Lung (tissue), 12 donors: ENCODE measurements around the gene LCE6A. TPM values are rescaled to one million over a fixed set of nuclear protein-coding genes. Genes with fewer than 3 reads are reported as not detected.

ENCODE experiments used
- ATAC-seq: fragments of 200-7000 bp; cut with Tn5 transposase; one replicate; pipeline ENCODE4 v1.9.1; 2020; ENCODE audit warnings: moderate number of reproducible peaks; ENCODE audit not compliant: insufficient read depth, low FRiP score
- DNase-seq, 3 donors: peaks; one replicate each; pipeline ENCODE4 v3.0.0-alpha.2; 2013 to 2017
- H3K27ac ChIP-seq, 2 donors: one replicate each; pipeline ENCODE4 v1.5.1; 2013; ENCODE audit warnings: mild to moderate bottlenecking in 2 of 2, moderate library complexity in 2 of 2, control low read depth in 1 of 2, inconsistent platforms in 1 of 2, low read depth in 1 of 2, low read length in 1 of 2
- H3K27me3 ChIP-seq, 3 donors: one replicate each; pipeline ENCODE4 v1.5.1; 2013; ENCODE audit warnings: low read length in 2 of 3; ENCODE audit not compliant: control insufficient read depth in 3 of 3, insufficient read depth in 3 of 3
- H3K36me3 ChIP-seq, 4 donors: one replicate each; pipeline ENCODE4 v1.5.1; 2013; ENCODE audit warnings: low read length in 4 of 4, mild to moderate bottlenecking in 1 of 4, moderate library complexity in 1 of 4; ENCODE audit not compliant: control insufficient read depth in 4 of 4, insufficient read depth in 4 of 4
- H3K4me1 ChIP-seq, 5 donors: one replicate each; pipeline ENCODE4 v1.5.1; 2013; ENCODE audit warnings: low read length in 5 of 5, mild to moderate bottlenecking in 2 of 5, moderate library complexity in 1 of 5; ENCODE audit not compliant: control insufficient read depth in 5 of 5, insufficient read depth in 5 of 5
- H3K4me3 ChIP-seq: one replicate; pipeline ENCODE4 v1.5.1; 2013; ENCODE audit warnings: mild to moderate bottlenecking, control low read depth, moderate library complexity
- H3K9ac ChIP-seq, 2 donors: one replicate each; pipeline ENCODE4 v1.5.1; 2013; ENCODE audit warnings: low read length in 2 of 2, control low read depth in 1 of 2; ENCODE audit not compliant: insufficient read depth in 1 of 2
- H3K9me3 ChIP-seq, 4 donors: one replicate each; pipeline ENCODE4 v1.5.1; 2013; ENCODE audit warnings: low read length in 3 of 4, mild to moderate bottlenecking in 1 of 4, moderate library complexity in 1 of 4; ENCODE audit not compliant: control insufficient read depth in 4 of 4, insufficient read depth in 3 of 4
- CTCF ChIP-seq: IDR thresholded peaks from 2 replicates; pipeline ENCODE4 v1.5.1; 2012; ENCODE audit warnings: mild to moderate bottlenecking; ENCODE audit errors: control extremely low read depth, extremely low read depth
- WGBS, 2 donors: extraction: QIAGEN DNeasy Blood & Tissue Kit; methylation state at CpG; one replicate each; pipeline ENCODE4 v1.1.7; 2013; 5-methylcytosine and 5-hydroxymethylcytosine counted together
- polyA plus RNA-seq, 2 donors: library from polyadenylated mRNA; stranded (reverse); fragments of 200-250 nt; gene quantifications; one replicate each; pipeline ENCODE4 v1.2.1, GENCODE V29; 2013
- total RNA-seq, 2 donors: library from RNA; depleted of rRNA in 1 of 2; stranded (reverse); fragments of >200 nt in 1 of 2; gene quantifications; one replicate each; pipeline ENCODE4 v1.2.1, GENCODE V29; 2014 to 2021
- donor health status: control.
- donor health status: control.
- donor health status: Bipolar disorder and iron deficiency.
- donor health status: healthy.
- donor health status: DM: yes; HTN: yes; CAD: no.

Gene LCE6A
- total and polyA plus RNA-seq, 4 donors, result not detected

- H3K4me3 ChIP-seq, result no peak within 1 kb of the TSS
- no peak within 1 kb of the TSS for H3K9ac ChIP-seq
- H3K27me3 ChIP-seq, result no peaks in the 10 kb centered on the region
- H3K27ac ChIP-seq, result no peak within 1 kb of the TSS
- no peaks in the 10 kb centered on the region for H3K4me1 ChIP-seq
- no peaks in the 10 kb centered on the region for H3K36me3 ChIP-seq
- DNase-seq (no peak), ATAC-seq (no peak)
- TF ChIP-seq CTCF, result no peak
- 54 to 70% methylated on average over 3 of the region's 3 CpGs for WGBS, 2 donors
- peaks cover 0 to 3% (median 0%) of the 10 kb centered on the region in 4 donors for H3K9me3 ChIP-seq
Observed at GRCh38 chr1:152806576-152806975, 36.1 kb upstream of the LCE6A start, which contains the start of gene LCE1C. TSS of gene LCE1C (minus strand) at chr1:152806651. CDS start at chr1:152805478, 1,173 bp downstream.

GRCh38 chr1:152811050-152811449, 31.6 kb upstream of the LCE6A start:
- no peaks in the 10 kb centered on the region for H3K36me3 ChIP-seq
- 72 to 75% methylated on average over 2 of the region's 2 CpGs for WGBS, 2 donors
- no peak for TF ChIP-seq CTCF

GRCh38 chr1:152811671-152812070, 31.0 kb upstream of the LCE6A start, which contains the start of gene LCE1B:
TSS of gene LCE1B (plus strand) at chr1:152811971. CDS start at chr1:152812447, 476 bp downstream.
- no peak for ATAC-seq
- no peaks in the 10 kb centered on the region for H3K4me1 ChIP-seq
- H3K9ac ChIP-seq, result no peak within 1 kb of the TSS
- H3K9me3 ChIP-seq, result peaks cover 0 to 3% (median 0%) of the 10 kb centered on the region in 4 donors
- H3K36me3 ChIP-seq, result no peaks in the 10 kb centered on the region
- no peak within 1 kb of the TSS for H3K4me3 ChIP-seq
- DNase-seq, result no peak
- TF ChIP-seq CTCF, result no peak
- no peaks in the 10 kb centered on the region for H3K27me3 ChIP-seq
- 66 to 67% methylated on average over 2 of the region's 2 CpGs for WGBS, 2 donors
- no peak within 1 kb of the TSS for H3K27ac ChIP-seq

More at GRCh38 chr1:152811050-152811449, 31.6 kb upstream of the LCE6A start:
- H3K9ac ChIP-seq, result no peak overlapping the region
- H3K27me3 ChIP-seq, result no peaks in the 10 kb centered on the region
- DNase-seq, result no peak
- no peaks in the 10 kb centered on the region for H3K4me1 ChIP-seq
- H3K4me3 ChIP-seq, result no peak overlapping the region
- ATAC-seq, result no peak
- H3K9me3 ChIP-seq, result peaks cover 0 to 3% (median 0%) of the 10 kb centered on the region in 4 donors
- no peak overlapping the region for H3K27ac ChIP-seq

GRCh38 chr1:152817309-152817708, 25.3 kb upstream of the LCE6A start:
- no peak overlapping the region for H3K4me3 ChIP-seq
- TF ChIP-seq CTCF, result no peak
- H3K4me1 ChIP-seq, result no peaks in the 10 kb centered on the region
- no peak for DNase-seq
- no peaks in the 10 kb centered on the region for H3K27me3 ChIP-seq
- H3K9ac ChIP-seq, result no peak overlapping the region
- no peaks in the 10 kb centered on the region for H3K36me3 ChIP-seq
- H3K27ac ChIP-seq, result no peak overlapping the region
- ATAC-seq, result no peak
- no peaks in the 10 kb centered on the region for H3K9me3 ChIP-seq
- 84 to 88% methylated on average over 6 of the region's 6 CpGs for WGBS, 2 donors
